CD4-positive, alpha-beta T cell treated with Interferon gamma for 1 hour (primary cell): ENCODE measurements around the gene STK17B.

Experiments
- DNase-seq: peaks from one replicate; pipeline ENCODE4 v3.0.0-alpha.2; 2020

Gene STK17B

GRCh38 chr2:196183528-196184231 lies 12.3 kb upstream of the STK17B start:
- no peak for DNase-seq

DNA sequence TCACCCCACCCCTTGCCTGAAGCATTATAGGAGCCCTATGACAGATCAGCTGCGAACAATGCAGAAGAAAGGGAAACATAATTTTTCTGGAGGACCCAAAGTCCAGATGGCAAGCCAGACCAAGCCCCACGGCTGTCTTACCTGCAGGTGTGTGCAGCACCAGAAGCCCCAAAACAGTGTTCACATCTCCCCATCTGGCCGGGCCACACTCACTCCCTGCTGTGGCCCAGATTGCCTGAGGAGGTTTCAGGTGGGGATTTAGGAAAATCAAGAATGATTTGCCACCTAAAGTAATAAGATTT lies 11.7 kb upstream of the STK17B start:
- no peak for DNase-seq

DNA sequence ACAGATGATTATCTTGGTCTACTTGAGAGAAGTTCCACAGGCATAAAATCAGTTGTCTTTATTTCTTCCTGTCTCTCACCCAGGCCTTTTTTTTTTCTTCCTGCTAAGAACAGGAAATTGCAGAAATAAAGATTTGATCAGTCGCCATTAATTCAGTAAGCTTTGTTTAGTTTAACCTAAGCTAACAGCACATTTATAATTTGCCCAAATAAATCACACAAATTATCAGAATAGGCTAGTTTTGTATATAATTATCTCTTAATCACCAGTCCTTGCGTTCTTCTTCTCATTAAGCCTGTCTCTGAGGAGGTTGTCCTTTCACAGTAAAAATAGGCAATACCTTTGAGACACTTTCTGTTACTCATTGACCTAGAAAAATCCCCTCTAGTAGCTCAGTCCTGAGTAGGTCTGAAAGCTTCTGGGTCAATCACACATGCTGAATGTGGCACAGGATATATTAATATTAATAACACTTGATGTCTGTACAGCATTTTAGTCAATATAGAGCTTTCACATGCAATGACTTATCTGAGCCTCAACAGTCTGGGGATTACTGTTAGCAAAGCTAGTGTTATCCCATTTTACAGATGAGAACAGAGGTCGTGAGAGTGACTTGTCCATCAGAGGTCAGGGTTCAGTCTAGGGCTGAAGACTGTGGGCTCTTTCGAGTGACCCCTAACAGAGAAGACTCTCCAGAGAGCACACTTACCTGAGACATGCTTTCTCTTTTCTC lies 11.2 kb upstream of the STK17B start:
- DNase-seq = no peak

DNA sequence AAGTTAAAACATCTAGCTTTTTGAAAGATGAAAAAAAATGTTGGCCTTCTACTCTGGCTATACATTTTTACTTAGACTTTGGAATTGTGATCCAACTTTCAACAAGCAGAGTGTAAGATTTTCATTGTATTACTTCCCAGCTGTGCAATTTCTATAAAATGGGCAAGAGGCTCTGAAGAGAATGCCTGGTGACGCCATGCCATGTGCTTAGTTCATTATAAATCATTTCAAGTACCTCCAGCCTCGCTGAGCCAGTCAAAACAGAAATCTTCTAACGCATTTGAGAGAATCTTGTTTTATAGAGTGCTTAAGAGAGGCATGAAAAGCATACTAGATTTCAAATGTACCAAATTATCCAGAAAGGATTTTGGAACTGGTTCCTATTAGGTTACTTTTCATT lies 10.1 kb upstream of the STK17B start:
- DNase-seq = no peak

- no peak for DNase-seq
Observed at GRCh38 chr2:196177124-196177523, 5.7 kb upstream of the STK17B start.

DNA sequence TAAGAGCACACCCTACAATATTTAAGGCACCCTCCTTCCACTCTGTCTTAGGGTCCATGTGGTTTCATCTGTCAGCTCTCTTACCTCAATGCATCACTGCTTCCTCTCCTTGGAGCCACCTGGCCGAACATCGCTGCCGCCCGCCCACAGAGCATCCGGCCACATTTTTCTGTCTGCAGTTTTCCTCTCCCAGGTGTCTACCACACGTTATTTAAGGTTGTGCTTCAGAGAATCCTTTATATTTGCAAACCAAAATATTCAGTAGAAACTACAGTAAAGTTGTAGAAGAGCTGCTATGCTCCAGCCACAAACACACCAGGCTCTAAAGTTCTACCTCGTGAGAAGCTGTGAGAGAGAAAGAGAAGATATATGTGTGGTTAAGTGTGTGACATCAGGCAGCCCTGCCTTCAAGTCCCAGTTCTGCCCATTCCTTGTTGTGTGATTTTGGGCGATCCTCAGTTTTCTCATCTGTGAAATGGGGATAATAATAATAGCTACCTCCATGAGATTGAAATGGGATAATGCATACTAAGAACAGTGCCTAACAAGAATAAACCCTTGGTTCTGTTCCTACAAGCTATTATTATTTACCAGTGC lies 4.9 kb upstream of the STK17B start:
- DNase-seq = peak; percentile 94

DNA sequence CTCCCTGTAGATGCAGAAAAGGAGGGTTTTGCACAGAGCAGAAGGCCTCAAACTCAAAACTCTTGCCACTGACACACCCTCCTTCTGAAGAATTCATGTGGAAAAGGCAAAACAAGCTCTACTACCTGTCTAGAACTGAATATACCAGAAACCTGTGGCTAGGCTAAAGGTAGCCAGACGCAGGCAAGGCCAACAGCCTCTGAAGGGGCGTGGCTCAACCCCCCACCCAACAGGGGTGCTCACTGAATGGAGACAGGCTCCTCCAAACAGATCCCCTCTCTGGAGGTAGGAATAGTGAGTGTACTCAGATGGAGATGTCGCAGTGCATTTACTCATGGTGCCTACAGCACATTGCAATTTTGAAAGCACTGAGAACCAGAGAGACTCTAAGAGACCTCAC lies 3.0 kb upstream of the STK17B start:
- peak; percentile 37 for DNase-seq

DNA sequence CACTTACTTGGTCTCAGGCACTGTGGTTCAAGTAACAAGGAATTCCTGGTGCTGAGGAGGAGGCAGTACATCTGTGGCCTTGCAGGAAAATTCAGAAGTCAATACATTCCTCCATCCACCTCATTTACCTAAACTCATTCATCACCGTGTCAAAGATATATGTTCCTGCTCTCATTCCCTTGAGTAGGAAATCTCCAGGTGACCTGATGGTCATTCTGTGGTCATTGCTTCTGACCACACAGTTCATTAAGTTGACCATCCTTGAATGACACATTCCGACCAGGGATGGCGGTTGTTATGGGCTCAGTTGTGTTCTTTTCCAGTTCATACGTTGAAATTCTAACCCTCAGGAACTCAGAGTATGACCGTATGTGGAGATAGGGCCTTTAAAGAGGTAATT lies 2.1 kb upstream of the STK17B start:
- no peak for DNase-seq

DNA sequence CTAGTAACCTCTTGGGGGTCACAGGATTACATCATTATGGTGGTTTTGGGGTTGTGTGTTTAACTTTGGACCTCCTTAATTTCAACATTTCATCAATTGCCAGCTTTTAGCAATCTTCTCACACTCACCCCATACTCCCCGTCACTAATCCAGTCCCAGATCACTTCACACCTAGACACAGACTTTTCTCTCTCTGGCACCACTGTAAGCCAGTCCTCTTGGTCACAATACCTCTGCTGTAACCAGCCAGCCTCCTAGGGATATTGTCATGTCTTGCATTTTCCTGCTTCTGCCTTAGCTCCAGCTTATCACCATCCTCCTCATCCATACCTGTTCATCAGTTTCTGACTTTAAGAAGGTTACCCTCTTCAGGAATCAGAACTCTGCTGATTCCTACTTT lies 1.6 kb upstream of the STK17B start:
- DNase-seq = no peak

GRCh38 chr2:196171946-196172345 lies 568 bp upstream of the STK17B start:
- no peak for DNase-seq

- DNase-seq = peak; percentile 33
Observed at GRCh38 chr2:196170606-196171247, 651 bp downstream of the STK17B start.

- DNase-seq = peak; percentile 68
Observed at GRCh38 chr2:196170213-196170605, 1.2 kb downstream of the STK17B start.

GRCh38 chr2:196169516-196169915 lies 1.9 kb downstream of the STK17B start:
- DNase-seq = no peak

GRCh38 chr2:196168181-196168580 lies 3.2 kb downstream of the STK17B start:
- DNase-seq = no peak

GRCh38 chr2:196167666-196168065 lies 3.7 kb downstream of the STK17B start:
- DNase-seq = no peak

DNA sequence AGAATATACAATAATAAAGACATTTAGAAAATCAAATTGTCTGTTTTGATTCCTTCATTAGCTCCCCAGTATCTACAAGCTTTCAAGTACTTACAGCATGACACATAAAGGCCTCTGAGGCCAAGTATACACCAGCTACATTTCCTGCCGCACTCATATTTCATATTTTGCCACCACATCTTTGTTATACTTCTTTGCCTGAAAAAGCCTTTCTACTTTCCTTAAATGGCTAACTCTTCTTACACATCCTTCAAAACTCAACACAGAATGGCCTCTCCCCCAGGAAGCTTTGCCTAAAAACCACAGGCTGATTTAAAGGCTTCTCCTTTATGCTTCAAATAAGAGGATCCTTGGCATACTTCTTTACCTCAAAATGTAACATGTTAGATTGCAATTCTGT lies 4.5 kb downstream of the STK17B start:
- DNase-seq = no peak

DNA sequence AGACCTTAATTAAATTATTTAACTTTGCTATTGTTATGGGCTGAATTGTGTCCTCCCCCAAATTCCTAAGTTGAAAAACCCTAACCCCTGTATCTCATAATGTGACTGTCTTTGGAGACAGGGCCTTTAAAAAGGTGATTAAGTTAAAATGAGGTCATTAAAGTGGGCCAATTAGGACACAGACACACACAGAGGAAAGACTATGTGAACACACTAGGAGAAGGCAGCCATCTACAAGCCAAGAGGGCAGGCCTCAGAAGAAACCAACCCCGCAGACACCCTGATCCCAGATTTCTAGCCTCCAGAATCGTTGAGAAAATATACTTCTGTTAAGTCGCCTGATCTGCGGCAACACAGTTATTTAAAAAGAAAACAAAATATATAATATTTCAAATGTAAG lies 6.4 kb downstream of the STK17B start:
- DNase-seq = no peak

- DNase-seq = no peak
Observed at GRCh38 chr2:196163285-196163684, 8.1 kb downstream of the STK17B start.

DNA sequence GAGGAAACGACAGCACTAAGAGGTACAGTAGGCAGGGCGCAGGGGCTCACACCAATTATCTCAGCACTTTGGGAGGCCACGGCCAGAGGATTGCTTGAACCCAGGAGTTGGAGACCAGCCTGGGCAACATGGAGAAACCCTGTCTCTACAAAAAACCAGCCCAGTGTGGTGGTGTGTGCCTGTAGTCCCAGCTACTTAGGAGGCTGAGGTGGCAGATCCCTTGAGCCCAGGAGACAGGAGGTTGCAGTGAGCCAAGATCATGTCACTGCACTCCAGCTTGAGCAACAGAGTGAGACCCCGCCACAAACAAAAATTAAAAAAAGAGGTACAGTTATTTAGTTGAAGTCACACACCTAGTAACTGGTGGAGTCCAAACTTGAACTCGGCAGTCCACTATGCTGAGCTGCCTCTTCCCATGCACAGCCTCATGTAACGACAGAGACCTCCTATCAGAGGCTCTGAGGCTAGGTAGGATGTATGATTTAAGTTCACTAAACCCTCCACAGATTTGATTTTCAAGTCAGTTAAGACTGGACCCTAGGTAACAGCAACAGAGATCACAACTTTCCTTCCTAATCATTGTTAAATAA lies 8.7 kb downstream of the STK17B start:
- no peak for DNase-seq

GRCh38 chr2:196160946-196161345 lies 10.4 kb downstream of the STK17B start:
- no peak for DNase-seq

- DNase-seq = peak; percentile 76
Observed at GRCh38 chr2:196160101-196160500, 11.3 kb downstream of the STK17B start.

DNA sequence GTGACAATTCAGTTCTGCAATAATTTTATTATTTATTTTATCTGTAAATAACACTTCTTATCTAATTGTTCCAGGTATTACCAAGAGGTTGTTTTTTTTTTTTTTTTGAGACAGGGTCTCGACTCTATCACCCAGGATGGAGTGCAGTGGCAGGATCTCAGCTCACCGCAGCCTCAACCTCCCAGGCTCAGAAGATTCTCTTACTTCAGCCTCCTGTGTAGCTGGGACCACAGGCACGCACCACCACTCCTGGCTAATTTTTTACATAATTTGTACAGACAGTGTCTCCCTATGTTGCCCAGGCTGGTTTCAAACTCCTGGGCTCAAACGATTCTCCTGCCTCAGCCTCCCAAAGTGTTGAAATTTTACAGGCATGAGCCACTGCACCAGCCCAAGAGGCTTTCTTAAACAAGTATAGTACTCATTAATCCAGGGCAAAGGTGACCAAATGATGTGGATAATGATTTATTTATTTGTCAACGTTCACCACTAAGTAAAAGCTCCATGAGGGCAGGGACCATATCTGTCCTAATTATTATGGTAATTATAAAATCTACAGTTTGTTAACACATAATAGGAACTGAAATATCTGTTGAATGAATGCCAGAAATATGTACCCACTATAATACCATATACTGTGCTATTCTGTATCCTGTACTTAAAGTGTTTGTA lies 12.0 kb downstream of the STK17B start:
- DNase-seq = no peak

DNA sequence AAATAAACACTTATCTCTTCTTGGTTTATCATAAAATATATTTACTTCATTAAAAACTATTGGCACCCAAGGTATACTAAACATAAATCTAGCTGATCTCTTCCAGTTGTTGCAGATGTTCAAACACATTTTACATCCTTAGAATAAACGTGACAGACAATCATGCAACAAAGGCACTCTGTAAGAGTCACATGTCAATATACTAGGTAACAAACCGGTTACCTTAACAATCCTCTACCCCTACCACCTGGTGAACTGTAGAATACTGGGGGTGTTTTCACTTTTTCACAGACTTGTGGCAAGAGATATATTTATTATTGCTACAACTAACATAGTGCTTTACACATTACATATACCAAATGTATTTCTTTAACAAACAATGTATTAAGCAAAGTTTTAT lies 15.8 kb downstream of the STK17B start:
- no peak for DNase-seq
